Liver (tissue), 9 donors: ENCODE data around the gene ABHD12. TPM values are rescaled to one million over a fixed set of nuclear protein-coding genes. Genes with fewer than 3 reads are reported as not detected.

Experiments
- DNase-seq: peaks from one replicate; pipeline ENCODE4 v3.0.0-alpha.2; 2017; ENCODE audit warnings: low spot score
- H3K27ac ChIP-seq, 2 donors: one replicate each; pipeline ENCODE4 v1.7.0; 2013; ENCODE audit warnings: inconsistent platforms in 2 of 2, low read length in 2 of 2, control low read depth in 1 of 2, low read depth in 1 of 2, mild to moderate bottlenecking in 1 of 2
- H3K27me3 ChIP-seq, 4 donors: one replicate each; pipeline versions ENCODE4 v1.6.1 to v1.7.0; 2013; ENCODE audit warnings: low read length in 3 of 4, inconsistent platforms in 1 of 4, mild to moderate bottlenecking in 1 of 4, moderate library complexity in 1 of 4; ENCODE audit not compliant: control insufficient read depth in 4 of 4, insufficient read depth in 4 of 4
- H3K36me3 ChIP-seq, 4 donors: one replicate each; pipeline versions ENCODE4 v1.6.1 to v1.7.0; 2013; ENCODE audit warnings: low read length in 3 of 4, mild to moderate bottlenecking in 3 of 4, low read depth in 1 of 4, moderate library complexity in 1 of 4; ENCODE audit not compliant: control insufficient read depth in 4 of 4, insufficient read depth in 3 of 4
- H3K4me1 ChIP-seq, 4 donors: one replicate each; pipeline versions ENCODE4 v1.6.1 to v1.7.0; 2013; ENCODE audit warnings: low read length in 3 of 4, mild to moderate bottlenecking in 3 of 4, moderate library complexity in 1 of 4; ENCODE audit not compliant: control insufficient read depth in 4 of 4, insufficient read depth in 4 of 4
- H3K4me3 ChIP-seq, 3 donors: one replicate each; pipeline versions ENCODE4 v1.6.1 to v1.7.0; 2013; ENCODE audit warnings: low read length in 3 of 3, control low read depth in 1 of 3, low read depth in 1 of 3, mild to moderate bottlenecking in 1 of 3
- H3K9ac ChIP-seq, 2 donors: one replicate each; pipeline ENCODE4 v1.7.0; 2013; ENCODE audit warnings: low read length in 2 of 2, mild to moderate bottlenecking in 2 of 2, moderate library complexity in 2 of 2, control low read depth in 1 of 2, low read depth in 1 of 2
- H3K9me3 ChIP-seq, 4 donors: one replicate each; pipeline versions ENCODE4 v1.6.1 to v1.7.0; 2013; ENCODE audit warnings: low read length in 3 of 4; ENCODE audit not compliant: control insufficient read depth in 4 of 4
- ATF3 ChIP-seq: IDR thresholded peaks from 2 replicates; pipeline ENCODE4 v1.6.1; 2016; ENCODE audit warnings: antibody characterized with exemption
- CTCF ChIP-seq: fragments of 150-350 bp; IDR thresholded peaks from 2 replicates; pipeline ENCODE4 v1.5.1; 2017; ENCODE audit warnings: improper control_type of control experiment, low read depth, low read length; ENCODE audit not compliant: missing input control
- EGR1 ChIP-seq, 2 donors: IDR thresholded peaks; 2 replicates each; pipeline ENCODE4 v1.6.1; 2016 to 2018; ENCODE audit warnings: antibody characterized with exemption in 2 of 2, low read depth in 2 of 2
- FOXA1 ChIP-seq: IDR thresholded peaks from 2 replicates; pipeline ENCODE4 v1.6.1; 2016; ENCODE audit warnings: antibody characterized with exemption
- FOXA2 ChIP-seq: IDR thresholded peaks from 2 replicates; pipeline ENCODE4 v1.6.1; 2016; ENCODE audit warnings: antibody characterized with exemption
- GABPA ChIP-seq, 2 donors: IDR thresholded peaks in 1 of 2; conservative IDR thresholded peaks in 1 of 2; 2 replicates each; pipeline ENCODE4 v1.6.1; 2016; ENCODE audit warnings: antibody characterized with exemption in 2 of 2, mild to moderate bottlenecking in 1 of 2, moderate library complexity in 1 of 2
- HNF4G ChIP-seq: IDR thresholded peaks from 2 replicates; pipeline ENCODE4 v1.6.1; 2016; ENCODE audit warnings: antibody characterized with exemption
- JUND ChIP-seq, 2 donors: IDR thresholded peaks; 2 replicates each; pipeline ENCODE4 v1.6.1; 2016; ENCODE audit warnings: antibody characterized with exemption in 2 of 2
- MAX ChIP-seq: IDR thresholded peaks from 2 replicates; pipeline ENCODE4 v1.6.1; 2016; ENCODE audit warnings: antibody characterized with exemption
- NR2F2 ChIP-seq: IDR thresholded peaks from 2 replicates; pipeline ENCODE4 v1.6.1; 2016; ENCODE audit warnings: antibody characterized with exemption
- RAD21 ChIP-seq, 2 donors: IDR thresholded peaks; 2 replicates each; pipeline ENCODE4 v1.6.1; 2016; ENCODE audit warnings: antibody characterized with exemption in 2 of 2, mild to moderate bottlenecking in 2 of 2
- REST ChIP-seq: IDR thresholded peaks from 2 replicates; pipeline ENCODE4 v1.6.1; 2016; ENCODE audit warnings: antibody characterized with exemption, mild to moderate bottlenecking
- RXRA ChIP-seq, 2 donors: IDR thresholded peaks; 2 replicates each; pipeline ENCODE4 v1.6.1; 2017 to 2018; ENCODE audit warnings: antibody characterized with exemption in 2 of 2, mild to moderate bottlenecking in 1 of 2
- SP1 ChIP-seq: IDR thresholded peaks from 2 replicates; pipeline ENCODE4 v1.6.1; 2018; ENCODE audit warnings: antibody characterized with exemption, mild to moderate bottlenecking
- TAF1 ChIP-seq: conservative IDR thresholded peaks from 2 replicates; pipeline ENCODE4 v1.6.1; 2016; ENCODE audit warnings: antibody characterized with exemption, mild to moderate bottlenecking
- YY1 ChIP-seq: IDR thresholded peaks from 2 replicates; pipeline ENCODE4 v1.6.1; 2016; ENCODE audit warnings: antibody characterized with exemption, mild to moderate bottlenecking
- ZBTB33 ChIP-seq: IDR thresholded peaks from 2 replicates; pipeline ENCODE4 v1.6.1; 2016; ENCODE audit warnings: antibody characterized with exemption
- WGBS: extraction: QIAGEN DNeasy Blood & Tissue Kit; methylation state at CpG from one replicate; pipeline ENCODE4 v1.1.7; 2013; 5-methylcytosine and 5-hydroxymethylcytosine counted together
- polyA plus RNA-seq, 2 donors: library from polyadenylated mRNA; stranded (reverse) in 1 of 2; unstranded in 1 of 2; fragments of 200-250 nt in 1 of 2; fragments of >200 nt in 1 of 2; fragmentation: Nextera tagmentation in 1 of 2; extraction: Ambion mirVana in 1 of 2; gene quantifications; one replicate each; pipeline versions ENCODE4 v1.2.1 to v1.2.3, GENCODE V29; 2013 to 2015
- total RNA-seq, 2 donors: library from RNA; depleted of rRNA; stranded (reverse); fragments of >200 nt; gene quantifications; one replicate each; pipeline ENCODE4 v1.2.3, GENCODE V29; 2014
- donor health status: healthy.
- donor health status: healthy.
- donor health status: healthy.
- donor health status: healthy.
- donor health status: healthy.

Gene ABHD12
- total and polyA plus RNA-seq, 4 donors, result 11.1 to 15.4 (median 12.9) TPM

GRCh38 chr20:25340380-25340779, 50.3 kb downstream of the ABHD12 start:
- Histone ChIP-seq H3K9me3 (no peaks in the 10 kb centered on the region), H3K36me3 (no peaks in the 10 kb centered on the region), H3K27me3 (no peaks in the 10 kb centered on the region), H3K4me3 (no peak overlapping the region), H3K4me1 (peaks cover 4 to 27% (median 17%) of the 10 kb centered on the region in 4 donors), H3K9ac (no peak overlapping the region), H3K27ac (no peak overlapping the region)
- no peak for DNase-seq
- TF ChIP-seq CTCF, result no peak
- TF ChIP-seq RAD21 (IDR thresholded peaks at IDR 0.05), result no peak
- TF ChIP-seq HNF4G, result no peak
- no peak for TF ChIP-seq YY1
- no peak for TF ChIP-seq EGR1 (IDR thresholded peaks at IDR 0.05; ENCODE audit: low read depth in 2 of 2)
- TF ChIP-seq FOXA1, result no peak
- TF ChIP-seq ZBTB33, result no peak
- no peak for TF ChIP-seq REST
- no peak for TF ChIP-seq MAX
- TF ChIP-seq NR2F2, result no peak
- no peak for TF ChIP-seq FOXA2
- no peak for TF ChIP-seq RXRA (IDR thresholded peaks at IDR 0.05)
- TF ChIP-seq TAF1, result no peak
- no peak for TF ChIP-seq JUND (IDR thresholded peaks at IDR 0.05)
- TF ChIP-seq SP1, result no peak
- no peak for TF ChIP-seq GABPA (IDR thresholded peaks at IDR 0.05 in 1 of 2, conservative IDR thresholded peaks at IDR 0.05 in 1 of 2)
- 78% methylated on average over 1 of the region's 1 CpG for WGBS

GRCh38 chr20:25339608-25340007, 51.0 kb downstream of the ABHD12 start:
- H3K27me3 ChIP-seq, result no peaks in the 10 kb centered on the region
- no peak overlapping the region for H3K4me3 ChIP-seq
- H3K9ac ChIP-seq, result no peak overlapping the region
- DNase-seq, result no peak
- H3K36me3 ChIP-seq, result no peaks in the 10 kb centered on the region
- 82% methylated on average over 12 of the region's 12 CpGs for WGBS
- no peaks in the 10 kb centered on the region for H3K9me3 ChIP-seq
- peaks cover 4 to 27% (median 17%) of the 10 kb centered on the region in 4 donors for H3K4me1 ChIP-seq
- H3K27ac ChIP-seq, result no peak overlapping the region
- no peak for TF ChIP-seq EGR1 (IDR thresholded peaks at IDR 0.05; ENCODE audit: low read depth in 2 of 2)
- TF ChIP-seq ZBTB33, result no peak
- TF ChIP-seq MAX, result no peak
- no peak for TF ChIP-seq CTCF
- TF ChIP-seq NR2F2, result no peak
- no peak for TF ChIP-seq YY1
- no peak for TF ChIP-seq ATF3
- TF ChIP-seq RAD21 (IDR thresholded peaks at IDR 0.05), result no peak
- no peak for TF ChIP-seq SP1
